ENCODE data around the gene RARB.

The RARB gene

DNA sequence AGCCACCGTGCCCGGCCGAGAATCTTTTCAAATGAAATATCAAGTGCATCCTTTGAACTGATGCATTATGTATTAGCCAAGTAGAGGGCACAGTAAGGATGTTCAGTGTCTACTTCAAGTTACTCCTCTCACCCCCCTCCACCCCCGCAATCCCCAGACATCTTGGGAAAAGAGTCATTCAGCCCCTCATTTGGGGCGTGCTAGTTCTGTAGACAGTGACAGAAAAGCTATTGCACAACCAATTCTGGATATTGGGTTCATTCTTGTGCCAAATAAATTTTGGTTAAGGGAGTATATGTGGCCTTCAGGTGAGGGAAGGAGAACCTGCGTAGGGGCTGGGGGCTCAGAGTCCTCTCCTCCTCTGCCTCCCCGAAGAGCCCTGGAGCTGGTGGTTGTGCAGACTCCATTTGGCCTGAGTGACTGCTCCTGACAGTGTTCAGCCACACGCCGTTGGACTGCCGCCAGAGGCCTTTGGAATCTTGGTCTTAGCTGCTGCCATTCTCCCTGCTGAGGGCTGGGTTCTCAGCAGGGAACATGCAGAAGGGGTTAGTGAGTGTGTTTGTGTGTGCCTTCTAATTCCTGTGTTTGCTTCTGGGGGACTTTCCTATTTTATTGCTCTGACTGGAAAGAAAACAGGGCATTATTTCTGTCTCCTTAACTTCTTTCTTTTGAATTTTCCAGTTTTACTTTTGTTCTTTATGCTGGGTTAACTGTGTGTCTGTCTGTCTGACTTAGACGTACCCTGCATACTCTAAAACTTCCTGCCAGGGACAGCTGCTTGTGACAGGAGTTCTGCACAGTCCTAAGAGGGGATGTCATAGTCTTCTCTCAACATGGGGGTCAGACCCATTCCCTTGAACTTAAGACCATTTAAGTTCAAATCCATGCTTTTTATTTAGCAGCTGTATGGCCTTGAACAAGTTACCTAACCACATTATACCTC, 21.0 kb downstream of the RARB start:
- no peak for DNase-seq (ENCODE audit: low spot score)

DNA sequence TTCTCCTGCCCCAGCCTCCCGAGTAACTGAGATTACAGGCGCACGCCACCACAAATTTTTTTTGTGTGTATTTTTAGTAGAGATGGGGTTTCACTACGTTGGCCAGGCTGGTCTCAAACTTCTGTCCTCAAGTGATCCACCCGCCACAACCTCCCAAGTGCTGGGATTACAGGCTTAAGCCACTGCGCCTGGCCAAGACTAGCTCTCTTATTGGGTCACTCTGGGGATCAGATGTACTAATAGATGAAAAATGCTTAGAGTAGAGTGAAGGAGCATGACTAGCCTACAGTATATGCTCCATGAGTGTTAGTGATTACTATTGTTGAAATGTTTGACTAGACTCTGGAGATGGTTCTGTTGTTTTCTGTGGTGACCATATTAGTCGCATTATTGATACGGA, 21.8 kb downstream of the RARB start:
- no peak for DNase-seq (ENCODE audit: low spot score)

DNA sequence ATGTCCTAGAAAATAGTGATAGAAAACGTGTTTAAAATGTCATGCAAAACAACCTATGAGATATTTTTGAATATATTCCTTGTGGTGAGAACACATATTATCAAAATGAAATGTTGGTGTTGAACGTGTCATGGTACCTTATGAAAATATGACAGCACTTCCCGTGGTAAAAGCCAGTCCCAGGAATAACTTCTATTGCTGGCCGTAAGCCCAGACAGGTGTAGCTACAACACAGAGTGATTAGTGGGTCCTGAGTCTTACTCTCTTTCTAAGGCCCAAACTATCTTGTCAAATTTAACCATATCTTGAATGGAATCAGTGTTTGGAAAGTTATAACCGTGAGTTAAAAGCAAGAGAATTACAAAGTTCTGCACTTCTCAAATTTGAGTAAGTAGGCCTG, 24.1 kb downstream of the RARB start:
- DNase-seq (ENCODE audit: low spot score): no peak

DNA sequence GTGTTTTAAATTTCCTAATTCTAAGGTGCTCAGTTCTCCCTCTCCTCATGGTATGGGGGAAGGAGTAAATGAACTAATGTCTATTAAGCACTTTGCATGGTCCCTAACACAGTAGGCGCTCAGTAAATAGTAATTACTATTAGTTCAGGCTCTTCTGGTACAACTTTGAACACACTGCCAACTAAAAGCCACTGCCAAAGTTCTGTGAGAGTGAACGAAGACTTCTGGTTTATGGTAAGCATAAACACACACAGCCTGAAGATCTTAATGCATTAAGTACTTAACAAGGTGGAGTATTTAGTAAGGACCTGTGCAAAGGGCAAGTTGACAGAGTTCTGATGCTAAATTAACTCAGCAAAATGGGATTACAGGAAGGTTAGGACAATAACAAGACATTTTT, 24.7 kb downstream of the RARB start:
- DNase-seq (ENCODE audit: low spot score): no peak

DNA sequence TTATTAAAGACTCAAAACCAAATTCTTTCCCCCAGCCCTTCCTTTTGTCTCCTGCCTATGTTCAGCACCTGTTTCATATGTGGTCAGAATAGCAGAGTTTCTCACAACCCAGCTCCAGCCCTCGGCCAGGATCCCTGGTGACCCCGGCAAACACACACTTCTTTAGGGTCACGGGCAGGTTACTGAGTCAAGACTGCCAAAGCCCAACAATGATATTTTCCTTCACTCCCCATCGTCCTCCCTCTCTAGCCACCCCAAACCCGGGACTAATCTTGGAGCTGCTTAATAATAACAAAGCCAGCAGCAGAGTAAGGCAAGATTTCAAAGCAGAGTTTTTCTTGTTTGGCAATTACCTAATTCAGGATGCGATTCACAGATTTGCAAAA, 25.5 kb downstream of the RARB start:
- DNase-seq (ENCODE audit: low spot score): no peak

DNA sequence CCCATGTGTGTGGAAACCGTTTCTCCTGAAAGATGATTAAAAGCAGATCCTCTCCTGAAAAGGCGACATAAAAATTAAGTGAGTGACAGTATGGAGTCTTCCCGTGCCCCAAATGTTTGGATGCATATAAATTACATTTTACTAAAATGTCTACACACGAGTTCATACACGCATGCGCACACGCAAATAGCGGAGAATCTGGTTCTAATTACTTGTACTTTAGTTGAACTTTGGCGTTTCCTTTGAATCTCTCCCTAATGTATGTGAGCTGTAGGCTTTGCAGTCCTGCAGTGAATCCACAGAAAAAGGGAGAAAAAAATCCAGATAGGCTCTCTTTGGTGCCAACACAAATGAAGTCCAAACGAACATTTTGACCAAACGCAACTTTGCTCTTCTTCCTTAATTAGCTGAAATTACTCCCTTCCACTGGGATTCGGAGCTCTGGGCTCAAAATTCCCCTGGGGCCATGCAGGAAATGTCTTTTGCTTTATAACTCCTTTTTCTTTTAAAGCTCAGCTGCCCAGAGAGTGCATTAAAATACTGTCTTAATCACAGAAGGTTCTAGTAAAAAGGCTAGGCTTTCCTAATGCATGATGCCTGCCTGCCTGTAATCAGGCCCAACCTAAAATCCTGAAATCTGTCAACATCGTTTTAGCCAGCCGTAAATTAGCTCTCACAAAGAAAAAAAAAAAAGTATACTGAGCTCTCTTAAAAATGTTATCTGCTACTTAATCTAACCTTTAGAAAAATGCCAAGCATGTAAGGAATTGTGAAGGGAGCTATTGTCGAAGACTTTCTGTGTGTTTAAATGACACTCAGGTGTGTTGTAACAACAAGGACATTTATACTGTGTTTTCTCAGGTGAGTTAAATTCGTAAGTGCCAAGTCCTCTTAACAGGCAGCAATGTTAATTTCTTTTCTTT, 26.2 kb downstream of the RARB start:
- no peak for DNase-seq (ENCODE audit: low spot score)

DNA sequence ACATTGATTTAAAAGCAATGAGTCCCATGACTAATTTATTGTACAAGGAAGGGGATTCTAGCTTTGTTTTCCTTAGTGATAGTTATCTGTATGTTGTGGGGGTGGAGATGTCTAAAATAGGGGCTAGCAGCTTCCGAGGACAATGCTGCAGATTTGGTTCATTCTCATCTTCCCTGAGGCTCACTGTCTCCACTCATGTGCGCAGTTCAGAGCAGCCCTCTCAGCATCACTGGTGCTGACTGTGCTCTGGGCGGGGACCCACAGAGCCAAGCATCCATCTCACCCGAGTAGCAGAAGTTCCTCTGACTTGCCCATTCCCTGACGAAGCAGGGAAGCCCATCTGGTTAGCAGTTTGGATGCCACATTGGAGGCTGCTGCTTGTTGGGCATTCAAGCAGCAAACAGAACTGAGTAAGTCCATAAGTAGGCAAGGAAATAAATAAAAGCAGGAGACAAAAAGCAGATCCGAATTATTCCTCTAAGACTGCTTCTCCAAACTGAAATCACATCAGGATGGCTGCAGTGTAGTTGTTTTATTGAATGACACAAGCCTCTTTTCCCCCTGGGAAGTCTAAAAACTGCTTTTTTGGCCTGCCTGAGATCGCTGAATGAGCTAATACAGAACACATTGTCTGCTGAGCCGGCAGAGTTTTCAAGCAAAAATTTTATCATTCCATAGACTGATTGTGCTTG, 27.5 kb downstream of the RARB start:
- DNase-seq (ENCODE audit: low spot score): no peak

DNA sequence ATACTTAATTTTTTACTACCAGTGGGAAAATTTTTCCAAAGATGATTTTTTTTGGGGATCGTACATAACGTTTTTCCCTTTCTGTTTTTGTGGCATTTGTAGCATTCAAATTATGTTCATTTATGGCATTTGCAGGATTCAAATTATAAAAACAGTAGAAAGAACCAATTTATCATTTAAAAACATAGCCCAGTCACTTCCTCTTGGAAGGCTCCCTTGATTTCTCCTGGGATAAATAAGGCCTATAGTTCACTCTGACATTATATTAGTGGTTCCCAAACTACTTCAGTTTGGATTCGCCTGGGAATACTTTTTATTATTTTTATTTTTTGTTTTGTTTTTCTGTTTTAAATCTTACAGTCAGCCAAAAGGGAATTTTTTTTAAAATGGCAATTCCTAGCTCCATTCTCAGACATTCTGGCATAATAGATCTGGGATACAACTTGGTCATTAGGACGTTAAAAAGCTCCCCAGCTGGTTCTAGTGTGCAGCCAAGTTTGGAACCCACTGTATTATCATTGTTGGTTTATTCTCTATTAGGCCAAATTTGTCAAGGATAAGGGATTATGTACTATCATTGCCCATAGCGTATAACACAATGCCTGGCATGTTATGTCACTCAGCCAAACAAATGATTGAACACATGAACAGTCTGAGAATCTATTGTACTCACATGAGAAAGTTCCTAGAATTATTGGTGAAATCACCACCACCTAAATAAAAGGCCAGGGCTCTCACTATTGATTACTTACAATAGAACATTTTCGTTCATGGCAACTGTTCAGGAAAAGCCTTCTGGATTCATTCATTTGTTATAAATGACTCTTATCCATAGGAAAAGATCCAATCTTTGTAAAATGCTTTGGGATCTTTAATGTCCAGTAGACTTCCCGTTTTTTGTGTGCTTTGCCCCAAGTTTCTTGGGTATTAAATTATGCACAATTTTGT, 28.9 kb downstream of the RARB start:
- DNase-seq (ENCODE audit: low spot score): no peak

DNA sequence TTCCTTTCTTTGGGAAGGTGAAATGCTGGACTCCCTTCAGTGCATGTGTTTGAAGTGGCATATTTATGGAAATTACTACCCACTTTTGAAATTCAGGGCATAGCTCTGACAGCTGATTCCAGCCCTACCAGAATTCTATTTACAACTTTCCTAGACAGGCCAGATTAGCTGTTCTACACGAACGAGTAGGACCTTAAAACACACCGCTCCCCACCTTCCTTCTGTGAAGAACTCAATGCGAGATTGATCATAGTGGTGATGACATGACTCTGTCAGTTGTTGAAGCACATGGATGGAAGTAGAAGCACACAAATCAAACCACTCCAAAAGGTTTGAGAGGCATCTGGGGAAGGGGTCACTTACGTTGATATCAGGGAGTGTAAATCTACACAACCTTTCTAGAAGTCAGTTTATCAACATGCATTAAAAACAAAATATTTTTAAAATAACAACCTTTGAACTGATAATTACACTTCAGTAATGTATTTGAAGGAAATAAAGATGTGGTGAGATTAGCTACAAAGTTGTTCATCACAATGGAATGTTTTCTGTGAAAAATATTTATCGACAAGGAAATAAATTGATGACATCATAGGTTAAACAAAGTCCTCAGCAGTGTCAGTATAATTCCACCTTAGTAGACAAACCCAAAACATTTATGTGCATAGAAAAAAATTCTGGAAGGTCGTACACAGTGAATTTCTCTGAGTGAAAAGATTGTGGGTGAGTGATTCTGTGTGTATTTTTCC, 29.8 kb downstream of the RARB start:
- DNase-seq (ENCODE audit: low spot score): no peak

DNA sequence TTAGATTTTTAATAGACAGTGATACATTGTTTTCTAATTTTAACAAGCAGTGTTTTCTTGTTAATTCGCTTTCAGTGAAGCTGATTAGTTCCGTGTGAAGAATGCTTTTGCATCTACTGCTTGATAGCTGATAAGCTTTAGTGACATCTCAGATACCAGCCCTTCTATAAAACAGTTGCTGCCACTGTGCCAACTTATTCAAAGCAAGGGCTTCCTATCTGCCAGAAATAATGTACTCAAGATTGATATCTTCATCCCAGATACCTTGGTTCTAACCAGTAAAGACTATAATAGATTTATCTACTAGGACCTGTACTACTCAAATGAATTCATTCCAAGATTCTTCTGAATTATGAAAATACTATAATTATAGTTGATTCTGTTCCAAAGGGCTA, 30.4 kb downstream of the RARB start:
- DNase-seq (ENCODE audit: low spot score): no peak

DNA sequence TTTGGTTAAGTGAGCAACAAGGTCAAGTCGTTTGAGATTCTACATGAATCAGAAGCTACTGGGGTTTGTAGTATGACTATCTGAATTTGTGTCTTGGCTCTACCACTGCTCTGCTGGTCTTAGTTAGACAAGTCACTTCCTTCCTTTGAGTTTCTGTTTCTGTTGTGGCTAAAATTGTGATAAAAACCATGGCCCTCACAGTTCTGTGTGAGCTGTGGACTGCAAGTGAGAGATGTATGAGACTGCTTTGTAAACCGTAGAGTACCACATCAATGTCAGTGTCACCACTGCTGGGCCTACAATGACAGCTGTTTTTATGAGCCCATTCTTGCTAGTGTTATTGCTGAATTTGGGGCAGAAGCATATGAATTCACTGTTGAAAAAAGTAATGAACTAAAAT, 32.7 kb downstream of the RARB start:
- DNase-seq (ENCODE audit: low spot score): no peak

DNA sequence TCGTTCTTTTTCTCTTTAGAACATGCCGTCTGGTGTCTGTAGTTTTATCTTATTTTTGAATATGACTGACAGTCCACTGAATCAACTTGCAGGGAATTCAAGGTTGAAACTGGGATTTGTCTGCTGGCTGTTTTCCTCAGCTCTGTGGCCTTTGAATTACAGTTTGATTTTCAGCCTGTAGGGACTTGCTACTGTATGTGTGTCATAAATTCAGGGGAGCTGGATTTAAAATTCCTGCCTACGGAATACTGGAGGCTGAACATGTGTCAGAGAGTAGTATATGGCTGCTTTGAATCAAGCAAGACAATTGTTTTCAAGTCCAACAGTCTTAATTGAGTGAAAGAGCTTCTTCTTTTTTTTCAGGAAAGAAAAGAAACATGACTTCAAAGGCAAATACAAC, 33.9 kb downstream of the RARB start:
- no peak for DNase-seq (ENCODE audit: low spot score)

DNA sequence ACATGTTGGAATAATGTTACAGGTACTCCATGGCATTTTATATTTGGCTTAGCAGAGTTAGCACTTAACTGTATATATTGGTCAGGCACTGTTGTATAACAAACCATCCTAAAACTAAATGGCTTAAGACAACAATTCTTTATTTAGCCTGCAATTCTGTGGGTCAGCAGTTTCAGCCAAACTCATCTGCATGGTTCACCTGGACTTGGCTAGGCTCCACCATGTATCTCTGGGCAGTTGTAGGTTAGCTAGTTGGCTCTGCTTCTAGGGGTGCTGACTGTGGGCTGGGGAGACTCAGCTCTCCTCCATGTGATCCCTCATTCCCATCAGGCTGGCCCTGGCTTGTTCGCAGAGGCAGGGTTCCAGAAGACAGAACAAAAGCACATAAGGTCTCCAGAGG, 34.4 kb downstream of the RARB start:
- DNase-seq (ENCODE audit: low spot score): no peak

DNA sequence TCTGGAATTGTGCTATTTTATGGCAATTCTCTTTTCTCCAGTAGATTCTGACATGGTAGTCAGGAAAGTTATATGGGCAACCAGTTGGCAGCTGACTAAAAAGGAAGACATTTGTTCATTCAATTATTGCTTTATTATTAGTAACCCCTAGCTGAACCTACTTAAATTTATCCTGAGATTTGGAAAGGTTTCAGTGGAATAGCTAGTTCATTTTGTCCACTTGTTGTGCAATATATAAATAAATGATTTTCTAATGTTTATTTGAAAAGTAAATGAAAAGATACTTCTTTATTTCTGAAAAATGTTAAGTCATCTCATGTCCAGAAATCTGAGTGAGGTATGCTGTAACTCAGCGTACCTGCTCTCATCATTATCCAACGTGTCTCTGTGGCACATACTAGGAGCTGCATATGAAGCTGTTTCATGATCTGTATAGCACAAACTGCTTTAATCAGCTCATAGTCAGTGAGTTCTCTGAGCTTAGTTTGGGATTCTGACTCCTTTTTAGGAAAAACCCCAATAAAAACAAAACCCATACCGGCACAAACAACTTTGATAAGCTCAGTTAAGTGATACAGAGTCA, 35.9 kb downstream of the RARB start:
- DNase-seq (ENCODE audit: low spot score): no peak

DNA sequence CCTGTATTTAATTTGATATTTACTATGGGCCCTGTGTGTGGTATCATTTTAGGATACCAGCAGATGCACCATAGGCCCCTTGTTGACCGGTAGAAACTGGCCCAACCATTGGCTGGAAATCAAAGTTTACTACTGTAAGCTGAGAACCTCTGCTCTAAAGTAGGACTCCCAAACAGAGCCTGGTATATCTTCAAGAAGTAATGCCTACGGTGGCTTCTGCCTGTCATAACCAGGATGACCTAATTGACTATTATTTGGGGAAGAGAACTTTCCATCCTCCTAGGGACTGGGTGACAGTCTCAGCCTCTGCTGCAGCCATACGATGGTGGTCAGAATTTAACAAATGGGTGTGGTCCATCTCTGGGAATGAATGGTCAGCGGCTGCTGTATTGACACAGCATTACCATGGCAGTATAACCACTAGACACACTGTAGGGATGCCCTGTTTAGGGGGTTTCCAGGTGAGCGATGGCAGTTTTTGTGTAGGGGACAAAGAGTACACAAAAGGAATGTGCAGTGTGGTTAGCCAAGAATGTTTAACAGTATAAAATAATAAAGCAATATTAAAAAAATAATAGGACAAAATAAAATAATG, 37.3 kb downstream of the RARB start:
- DNase-seq (ENCODE audit: low spot score): peak; percentile 15

DNA sequence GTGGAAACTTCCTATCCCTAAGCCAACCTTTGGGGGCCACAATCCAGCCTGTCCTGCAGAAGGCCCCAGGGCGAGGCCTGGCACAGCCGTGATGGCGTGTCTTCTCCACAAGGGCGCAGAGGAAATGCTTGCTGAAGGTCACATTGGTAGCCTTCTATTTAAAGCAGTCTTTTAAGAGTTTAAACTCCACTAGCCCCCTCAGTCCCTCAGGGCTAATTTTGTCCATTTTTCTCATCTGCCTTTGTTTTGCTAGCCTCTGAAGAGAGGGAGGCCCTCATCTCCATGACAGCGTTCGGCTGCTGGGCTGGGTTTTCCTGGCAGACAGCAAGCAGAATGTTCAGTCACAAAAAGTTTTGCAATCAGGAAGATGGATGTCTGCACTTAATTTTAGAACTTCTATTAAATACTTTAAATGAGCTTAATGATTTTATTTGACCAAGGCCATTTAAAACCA, 40.8 kb downstream of the RARB start:
- DNase-seq (ENCODE audit: low spot score): no peak

DNA sequence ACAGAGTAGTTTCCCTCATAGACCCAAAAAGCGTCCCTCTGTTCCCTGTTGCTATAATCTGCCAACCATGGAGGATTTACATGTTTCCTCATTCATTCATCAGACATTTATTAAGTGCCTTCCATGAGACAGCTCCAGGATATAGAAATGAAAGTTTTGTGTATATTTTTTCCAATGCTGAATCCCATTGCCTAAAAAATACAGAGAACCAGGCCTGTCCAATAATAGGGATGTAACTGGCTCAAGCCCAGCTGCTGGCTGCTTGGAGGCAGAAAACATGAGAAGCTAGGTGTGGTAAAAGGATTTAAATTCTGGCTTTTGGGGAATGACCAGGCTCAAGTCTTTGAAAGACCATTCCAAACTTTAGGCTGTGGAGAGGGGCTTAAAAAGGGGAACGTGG, 41.5 kb downstream of the RARB start:
- no peak for DNase-seq (ENCODE audit: low spot score)

DNA sequence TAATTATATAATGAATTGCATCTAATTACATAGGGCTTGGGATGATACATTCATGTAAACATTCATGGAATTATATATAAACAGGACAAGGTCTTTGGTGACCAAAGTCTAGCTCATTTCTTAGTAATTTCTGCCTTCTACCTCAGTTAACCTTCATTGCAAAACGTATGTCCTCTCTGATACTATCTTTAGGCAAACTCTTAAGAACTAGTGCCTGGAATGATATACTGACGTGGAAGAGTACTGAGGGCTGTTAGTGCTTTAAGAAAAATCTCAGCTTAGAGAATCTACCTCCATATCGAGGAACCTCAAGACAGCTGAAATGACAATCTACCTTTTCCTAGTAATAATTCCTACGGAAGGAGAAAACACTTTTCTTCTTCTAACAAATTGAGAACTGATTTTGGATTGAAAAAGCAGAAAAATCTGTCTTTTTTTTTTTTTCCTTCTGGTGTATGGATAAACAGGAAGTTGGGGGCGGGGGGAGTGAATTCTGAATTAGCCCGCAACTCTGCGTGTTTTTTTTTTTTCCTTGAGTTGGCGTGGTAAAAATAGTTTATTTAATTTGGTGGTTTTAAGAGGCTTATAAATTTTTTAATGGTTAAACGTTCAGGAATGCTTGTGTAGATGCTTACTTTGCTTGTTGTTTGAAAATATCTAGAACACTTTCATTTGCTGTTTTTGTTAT, 43.2 kb downstream of the RARB start:
- no peak for DNase-seq (ENCODE audit: low spot score)

DNA sequence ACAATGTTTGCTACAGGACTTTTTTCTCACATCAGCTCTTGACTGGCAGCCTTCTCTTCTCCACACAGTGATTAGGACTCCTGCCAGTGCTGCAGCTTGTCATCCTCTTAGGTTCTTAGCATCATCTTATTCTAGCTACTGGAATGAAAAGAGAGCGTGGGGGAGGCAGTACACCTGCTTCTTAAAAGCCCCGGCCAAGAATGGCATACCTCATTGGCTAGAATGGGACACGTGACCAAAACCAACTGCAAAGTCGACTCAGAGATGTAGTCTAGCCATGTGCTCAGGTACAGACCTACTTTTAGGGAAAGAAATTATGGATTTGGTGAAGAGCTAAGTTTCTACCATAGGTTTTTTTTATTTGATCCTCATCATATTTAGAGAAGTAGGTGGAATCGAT, 44.1 kb downstream of the RARB start:
- DNase-seq (ENCODE audit: low spot score): no peak

All from SW480 (cell line).